GM20431 (cell line): Measurements from ENCODE around the gene HECTD4.

Source experiments
- in situ Hi-C: fragments of 300-500 bp; cut with MseI, MboI; formaldehyde crosslinking; loops from one replicate; pipeline ENCODE4 v1.15.0; 2020; ENCODE audit warnings: low sequenced_read_pairs; ENCODE audit not compliant: unreplicated experiment

HECTD4 gene

GRCh38 chr12:112325622-112326207 lies 56.5 kb downstream of the HECTD4 start:
- in situ Hi-C loops = no loop called here

GRCh38 chr12:112325157-112325556 lies 57.1 kb downstream of the HECTD4 start:
- in situ Hi-C loops = no loop called here

- in situ Hi-C loops = no loop called here
Observed at GRCh38 chr12:112322882-112323547, 59.2 kb downstream of the HECTD4 start.

GRCh38 chr12:112322441-112322840 lies 59.8 kb downstream of the HECTD4 start:
- in situ Hi-C loops = no loop called here

DNA sequence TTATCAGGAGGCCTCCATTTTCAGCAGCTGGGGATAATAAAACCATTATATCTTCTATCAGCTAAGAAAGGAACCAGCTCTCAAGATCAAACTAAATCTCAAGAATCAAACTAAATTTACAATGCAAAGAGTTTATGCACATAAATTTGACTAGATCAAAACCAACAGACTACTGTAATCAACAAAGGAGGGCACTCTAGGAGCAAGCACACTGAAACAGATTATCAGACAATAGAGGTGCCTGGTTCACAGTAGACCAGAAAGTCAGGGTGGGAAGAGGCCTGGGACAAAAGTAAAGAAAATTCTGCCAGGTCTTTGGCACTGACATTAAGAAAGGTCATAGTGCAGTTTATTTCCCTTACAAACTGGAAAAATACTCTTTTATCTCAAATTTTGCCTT lies 61.0 kb downstream of the HECTD4 start:
- in situ Hi-C loops = no loop called here

DNA sequence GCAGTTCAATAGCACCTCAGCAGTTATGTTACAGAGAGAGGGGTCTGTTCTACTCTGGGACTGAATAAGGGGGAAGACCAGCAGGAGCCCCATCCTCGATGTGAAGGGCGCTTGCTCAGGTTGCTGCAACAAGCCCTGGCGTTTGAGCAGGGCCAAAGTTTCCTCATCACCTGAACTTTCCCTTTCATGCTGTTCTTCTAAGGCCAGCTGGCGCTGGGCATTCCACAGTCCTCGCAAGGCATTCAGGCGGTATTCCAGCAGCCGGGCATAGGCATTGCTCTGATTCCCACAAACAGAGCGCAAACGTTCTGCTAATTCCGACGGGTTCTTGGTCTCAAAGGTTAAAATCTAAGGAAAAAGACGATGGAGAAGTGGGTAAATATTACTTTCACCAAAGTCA lies 62.8 kb downstream of the HECTD4 start:
- in situ Hi-C loops = no loop called here

DNA sequence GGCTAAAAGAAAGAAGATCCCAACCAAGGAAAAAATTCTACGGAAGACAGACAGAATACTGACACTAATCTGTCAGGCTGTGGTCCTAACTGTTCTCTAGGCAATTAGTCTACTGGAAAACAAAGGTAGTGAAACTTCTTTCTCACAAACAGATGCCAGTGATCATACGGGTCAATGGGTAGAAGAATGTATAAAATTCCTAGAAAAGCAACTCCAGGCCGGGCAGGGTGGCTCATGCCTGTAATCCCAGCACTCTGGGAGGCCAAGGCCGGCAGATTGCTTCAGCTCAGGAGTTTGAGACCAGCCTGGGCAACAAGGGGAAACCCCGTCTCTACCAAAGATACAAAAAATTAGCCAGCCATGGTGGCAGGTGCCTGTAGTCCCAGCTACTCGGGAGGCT lies 64.8 kb downstream of the HECTD4 start:
- in situ Hi-C loops = no loop called here

DNA sequence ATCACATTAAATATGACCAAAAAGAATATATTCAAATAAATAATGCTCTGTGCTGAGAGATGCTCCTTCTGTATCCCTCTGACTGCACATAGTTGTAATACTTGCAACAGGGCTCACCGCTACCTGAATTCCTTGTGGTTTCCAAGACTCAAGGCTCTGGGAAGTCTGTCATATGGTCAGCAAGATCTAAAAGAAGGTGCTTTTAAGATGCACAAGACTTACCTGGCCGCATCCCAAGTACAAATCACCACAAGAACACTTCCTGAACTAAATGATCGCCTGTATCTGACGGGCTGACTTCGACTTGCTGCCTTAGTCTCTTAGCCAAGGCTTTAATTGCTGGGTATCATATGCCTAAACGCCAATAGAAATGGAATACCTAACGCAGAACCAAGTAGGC lies 67.2 kb downstream of the HECTD4 start:
- in situ Hi-C loops = no loop called here

DNA sequence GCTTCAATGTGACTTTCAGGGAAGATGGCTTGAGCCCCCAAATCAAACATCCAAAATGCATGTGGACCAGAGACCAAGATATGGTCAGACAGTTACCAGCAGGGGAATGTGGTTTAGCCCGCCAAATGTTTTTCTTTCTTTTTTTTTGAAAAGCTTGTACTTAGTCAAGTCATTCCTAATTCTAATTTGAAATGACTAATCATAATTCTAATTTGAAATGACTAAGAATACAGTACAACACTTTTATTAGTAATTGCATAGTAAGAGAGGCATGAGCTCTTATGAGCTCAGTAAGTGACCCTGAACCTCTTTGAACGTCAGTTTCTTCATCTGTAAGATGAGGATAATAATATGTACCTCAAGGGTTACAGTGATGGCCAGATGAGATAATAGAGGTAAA lies 72.4 kb downstream of the HECTD4 start:
- in situ Hi-C loops = no loop called here

GRCh38 chr12:112308652-112309051 lies 73.6 kb downstream of the HECTD4 start:
- in situ Hi-C loops = no loop called here

DNA sequence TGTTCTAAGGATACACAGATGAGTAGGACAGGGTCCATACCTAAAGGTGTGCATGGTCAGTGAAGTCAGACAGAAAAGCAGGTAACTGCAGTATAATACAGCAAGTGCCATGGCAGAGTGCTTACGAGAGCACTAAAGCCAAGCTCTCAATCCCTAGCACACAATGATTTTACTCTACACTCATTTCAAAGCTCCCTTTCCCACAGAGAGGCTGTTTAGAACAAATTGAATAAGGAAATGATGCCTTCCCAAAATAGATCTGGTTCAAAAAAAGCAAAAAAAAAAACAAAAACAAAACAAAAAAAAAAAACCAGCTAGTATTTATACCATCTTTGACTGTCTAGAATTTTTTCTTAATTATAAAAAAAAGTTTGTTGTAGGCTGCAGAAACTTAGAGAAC lies 74.1 kb downstream of the HECTD4 start:
- in situ Hi-C loops = no loop called here

DNA sequence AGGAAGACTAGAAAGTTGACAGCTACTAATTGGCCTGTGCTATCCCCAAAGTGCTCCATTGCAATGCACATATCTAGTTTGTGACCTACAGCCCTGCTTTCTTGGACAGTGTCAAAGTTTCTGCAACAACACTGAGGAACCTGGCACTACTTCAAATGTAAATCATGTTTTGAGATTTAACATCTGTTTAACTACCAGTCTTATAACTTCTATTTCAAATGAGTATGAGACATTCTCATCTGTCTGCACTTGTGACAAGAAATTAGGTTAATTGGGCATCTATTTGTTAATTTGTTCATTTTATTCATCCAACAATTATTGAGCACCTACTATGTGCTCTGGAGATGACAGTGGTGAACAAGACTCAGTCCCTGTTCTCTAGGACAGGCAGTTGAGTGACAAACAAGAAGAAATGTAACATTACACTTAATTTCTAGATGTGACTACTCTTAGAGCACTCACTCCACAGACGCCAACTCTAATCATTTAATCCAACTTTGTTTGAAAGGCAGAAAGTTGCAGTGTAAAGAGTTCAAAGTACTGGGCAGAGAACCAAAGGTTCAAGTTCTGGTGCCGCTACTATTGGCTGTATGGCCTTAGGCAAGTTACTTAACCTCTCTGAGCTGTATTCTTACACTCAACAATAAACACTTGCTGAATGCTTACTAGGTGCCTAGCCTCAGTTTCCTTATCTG lies 74.8 kb downstream of the HECTD4 start:
- in situ Hi-C loops = no loop called here

- in situ Hi-C loops = no loop called here
Observed at GRCh38 chr12:112305951-112306350, 76.3 kb downstream of the HECTD4 start.

GRCh38 chr12:112304436-112304835 lies 77.8 kb downstream of the HECTD4 start:
- in situ Hi-C loops = no loop called here

DNA sequence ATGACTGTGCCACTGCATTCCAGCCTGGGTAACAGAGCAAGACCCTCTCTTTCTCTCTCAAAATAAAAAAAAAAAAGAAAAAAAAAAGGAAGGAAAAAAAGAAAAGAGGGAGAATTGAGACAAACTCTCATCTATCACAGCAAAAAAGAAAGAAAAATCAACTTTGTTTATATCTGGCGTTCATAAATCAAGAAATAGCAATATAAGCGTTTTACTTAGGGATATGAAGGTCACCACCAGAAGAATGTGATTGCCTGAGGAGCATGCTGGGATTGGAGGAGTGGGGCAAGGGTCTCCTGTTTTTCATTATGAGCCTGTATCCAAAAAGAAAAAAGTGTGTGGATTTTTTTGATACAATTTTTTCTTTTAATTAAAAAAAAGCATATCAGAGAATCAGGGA lies 78.4 kb downstream of the HECTD4 start:
- in situ Hi-C loops = no loop called here

DNA sequence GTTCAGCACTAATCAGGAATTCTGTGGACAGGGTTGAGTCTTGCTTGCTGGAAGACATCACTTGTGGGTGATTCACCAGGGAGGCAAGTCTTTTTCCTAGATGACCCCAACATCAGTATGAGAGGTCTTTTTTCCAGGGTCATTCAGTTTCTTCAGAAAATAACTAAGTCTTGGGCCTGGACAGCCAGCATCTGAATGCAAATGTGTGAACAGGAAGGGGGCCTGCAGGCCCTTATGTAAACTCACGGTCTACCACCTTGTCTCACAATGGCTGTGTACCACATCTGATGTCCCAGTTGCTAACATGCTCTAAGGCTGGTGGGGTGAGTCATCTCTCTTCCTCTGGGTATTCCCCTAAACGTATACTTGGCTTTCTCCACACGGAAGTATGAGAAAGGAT lies 79.2 kb downstream of the HECTD4 start:
- in situ Hi-C loops = no loop called here

- in situ Hi-C loops = no loop called here
Observed at GRCh38 chr12:112299704-112300103, 82.5 kb downstream of the HECTD4 start.

DNA sequence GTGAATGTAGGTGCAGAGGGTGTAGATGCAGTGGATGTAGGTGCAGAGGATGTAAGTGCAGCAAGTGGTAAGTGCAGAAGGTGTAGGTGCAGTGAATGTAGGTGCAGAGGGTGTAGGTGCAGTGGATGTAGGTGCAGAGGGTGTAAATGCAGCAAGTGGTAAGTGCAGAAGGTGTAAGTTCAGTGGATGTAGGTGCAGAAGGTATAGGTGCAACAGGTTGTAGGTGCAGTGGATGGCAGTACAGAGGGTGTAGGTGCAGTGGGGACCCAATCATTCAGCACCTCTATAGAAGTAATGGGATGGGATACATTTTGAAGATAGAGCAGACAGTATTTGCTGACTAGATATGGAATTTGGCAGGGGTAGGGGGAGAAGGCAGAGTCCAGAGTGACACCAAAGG lies 85.0 kb downstream of the HECTD4 start:
- in situ Hi-C loops = no loop called here

DNA sequence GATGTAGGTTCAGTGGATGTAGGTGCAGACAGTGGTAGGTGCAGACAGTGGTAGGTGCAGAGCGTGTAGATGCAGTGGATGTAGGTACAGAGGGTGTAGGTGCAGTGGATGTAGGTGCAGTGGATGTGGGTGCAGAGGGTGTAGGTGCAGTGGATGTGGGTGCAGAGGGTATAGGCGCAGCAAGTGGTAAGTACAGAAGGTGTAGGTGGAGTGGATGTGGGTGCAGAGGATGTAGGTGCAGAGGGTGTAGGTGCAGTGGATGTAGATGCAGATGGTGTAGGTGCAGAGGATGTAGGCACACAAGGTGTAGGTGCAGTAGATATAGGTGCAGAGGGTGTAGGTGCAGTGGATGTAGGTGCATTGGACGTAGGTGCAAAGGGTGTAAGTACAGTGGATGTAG lies 86.0 kb downstream of the HECTD4 start:
- in situ Hi-C loops = no loop called here

DNA sequence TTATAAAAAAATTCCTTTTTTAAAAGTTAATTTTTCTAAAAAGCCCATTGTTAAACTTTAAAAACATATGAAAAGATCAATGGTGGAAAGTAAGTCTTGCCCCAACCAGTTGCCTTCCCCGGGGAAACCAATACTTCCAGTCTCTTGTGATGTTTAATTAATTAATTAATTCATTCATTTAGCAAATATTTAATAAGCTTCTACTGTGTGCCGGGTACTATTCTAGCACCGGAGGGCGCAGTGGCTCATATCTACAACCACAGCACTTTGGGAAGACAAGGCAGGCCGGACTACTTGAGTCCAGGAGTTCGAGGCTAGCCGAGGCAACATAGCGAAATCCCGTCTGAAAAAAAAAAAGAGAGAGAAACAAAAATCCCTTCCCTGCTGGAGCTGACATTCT lies 87.4 kb downstream of the HECTD4 start:
- in situ Hi-C loops = no loop called here

DNA sequence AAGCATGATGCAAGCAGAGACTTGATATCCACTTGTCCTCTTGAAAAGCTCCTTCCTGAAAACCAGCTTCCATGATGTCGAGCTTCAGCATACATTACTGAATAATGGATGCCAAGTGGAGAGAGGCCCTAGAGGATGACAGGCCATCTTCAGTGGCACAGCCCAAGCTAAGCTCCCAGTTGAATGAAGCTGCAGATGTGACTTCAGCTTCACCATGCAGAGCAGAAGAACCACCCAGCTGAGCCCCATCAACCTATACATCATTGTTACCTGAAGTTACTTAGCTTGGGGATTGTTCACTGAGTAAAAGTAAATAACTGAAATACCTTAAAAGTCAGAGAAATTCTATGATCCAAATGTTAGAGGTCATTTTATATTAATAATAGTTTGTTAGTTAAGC lies 93.6 kb downstream of the HECTD4 start:
- in situ Hi-C loops = no loop called here
